HK-2 (cell line): Measurements from ENCODE around the gene FXYD3.
A peak's percentile ranks its signal among the peaks of the same experiment; 100 is the strongest.
"Not testable (repeated sequence)": the region's sequence is repeated elsewhere in the genome, so short reads cannot be mapped to it uniquely, and the experiment has no call there.

Experiments used
- DNase-seq: peaks from one replicate; pipeline ENCODE4 v3.0.0-alpha.2; 2018; ENCODE audit not compliant: unreplicated experiment

The FXYD3 gene

DNA sequence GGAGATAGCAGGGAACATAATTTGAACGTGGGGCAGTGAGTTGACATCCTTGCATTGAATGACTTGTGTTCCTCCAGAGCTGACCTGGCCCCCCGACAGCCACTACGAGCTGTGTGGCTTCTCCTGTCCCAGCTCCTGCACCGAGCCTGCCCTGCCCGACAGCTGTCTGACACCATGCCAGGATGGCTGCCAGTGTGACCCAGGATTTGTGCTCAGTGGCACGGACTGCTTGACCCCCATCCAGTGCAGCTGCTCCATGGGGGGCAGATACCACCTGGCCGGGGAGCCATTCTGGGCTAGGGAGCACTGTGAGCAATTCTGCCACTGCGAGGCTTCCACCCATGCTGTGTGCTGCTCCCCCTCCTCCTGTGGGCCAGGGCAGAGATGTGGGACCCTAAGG, 29.2 kb upstream of the FXYD3 start:
- no peak for DNase-seq

DNA sequence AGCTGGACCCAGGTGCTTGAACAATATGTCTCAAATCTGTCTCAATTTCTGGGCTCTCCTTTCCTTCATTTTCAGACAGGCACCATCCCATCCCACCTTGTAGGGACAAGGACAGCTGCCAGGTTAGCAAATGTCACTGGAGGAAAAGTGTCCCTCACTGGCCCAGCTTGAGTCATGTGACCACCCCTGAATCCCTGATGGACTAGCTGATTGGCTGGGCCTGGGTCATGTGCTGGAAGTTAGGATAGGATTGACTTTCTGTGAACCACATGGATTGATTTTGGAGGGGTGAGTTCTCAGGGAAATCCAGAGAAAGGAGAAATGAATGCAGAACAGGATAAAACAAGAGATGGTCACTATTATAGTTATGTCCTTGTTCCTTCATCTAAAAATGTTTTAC, 28.2 kb upstream of the FXYD3 start:
- no peak for DNase-seq

DNA sequence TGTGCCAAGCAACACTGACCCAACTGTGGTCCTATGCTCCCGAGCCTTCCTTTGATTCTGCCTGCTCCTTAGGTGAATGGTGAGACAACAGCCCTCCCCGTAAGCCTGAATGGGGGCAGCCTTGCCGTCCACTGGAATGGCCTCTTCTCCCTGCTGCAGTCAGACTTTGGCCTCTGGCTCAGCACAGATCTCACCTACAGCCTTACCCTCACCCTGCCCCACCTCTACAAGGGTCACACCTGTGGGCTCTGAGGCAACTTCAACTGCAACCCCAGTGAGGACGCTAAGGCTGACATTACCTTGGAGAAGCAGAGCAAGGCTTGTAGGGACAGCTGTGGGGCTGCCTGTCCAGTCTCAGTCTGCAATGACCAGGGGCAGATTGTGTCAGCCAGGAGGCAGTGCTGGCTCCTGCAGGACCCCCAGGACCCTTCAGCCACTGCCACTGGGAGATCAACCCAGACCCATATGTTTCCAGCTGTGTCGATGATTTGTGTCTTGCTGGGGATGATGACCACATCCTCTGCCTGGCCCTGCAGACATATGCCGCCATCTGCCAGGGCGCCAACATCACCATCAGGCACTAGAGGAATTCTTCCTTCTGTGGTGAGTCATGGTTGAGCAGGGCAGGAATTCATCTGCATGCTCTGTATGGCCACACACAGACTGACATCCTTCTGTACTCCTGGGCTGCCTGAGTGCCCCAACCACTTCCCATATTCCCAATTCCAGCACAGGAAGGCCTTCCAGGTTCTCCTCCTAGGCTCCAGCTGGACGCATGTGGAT, 27.3 kb upstream of the FXYD3 start:
- peak; percentile 71 for DNase-seq

DNA sequence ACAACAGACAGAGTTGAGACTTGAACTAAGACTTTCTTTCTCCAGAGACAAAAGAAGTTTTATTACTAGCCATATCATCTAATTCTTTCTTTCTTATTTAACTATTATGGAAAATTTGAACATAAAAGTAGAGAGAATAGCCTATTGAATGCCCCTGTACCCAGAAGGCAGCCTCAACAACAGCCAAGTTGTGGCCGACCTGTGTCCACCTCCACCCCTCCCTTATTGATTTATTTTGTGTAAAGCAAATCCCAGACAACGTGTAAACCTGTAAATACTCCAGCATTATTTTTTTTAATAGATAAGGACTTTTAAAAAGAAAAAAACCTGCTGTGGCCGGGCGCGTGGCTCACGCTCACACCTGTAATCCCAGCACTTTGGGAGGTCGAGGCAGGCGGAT, 26.1 kb upstream of the FXYD3 start:
- no peak for DNase-seq

DNA sequence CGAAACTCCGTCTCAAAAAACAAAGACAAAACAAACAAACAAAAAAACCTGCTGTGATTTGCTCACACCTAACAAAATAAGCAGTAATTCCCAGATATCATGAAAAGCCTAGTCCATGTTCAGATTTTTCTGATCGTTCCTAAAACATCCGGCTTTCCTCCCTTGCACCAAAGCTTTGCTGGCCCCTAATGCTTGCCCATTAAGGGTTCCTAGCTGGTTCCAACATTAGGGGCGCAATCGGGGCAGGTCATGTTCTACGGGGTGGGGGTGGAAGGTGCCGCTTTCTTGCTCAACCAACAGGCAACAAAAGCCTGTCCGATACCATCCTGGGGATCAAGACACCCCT, 25.5 kb upstream of the FXYD3 start:
- no peak for DNase-seq

DNA sequence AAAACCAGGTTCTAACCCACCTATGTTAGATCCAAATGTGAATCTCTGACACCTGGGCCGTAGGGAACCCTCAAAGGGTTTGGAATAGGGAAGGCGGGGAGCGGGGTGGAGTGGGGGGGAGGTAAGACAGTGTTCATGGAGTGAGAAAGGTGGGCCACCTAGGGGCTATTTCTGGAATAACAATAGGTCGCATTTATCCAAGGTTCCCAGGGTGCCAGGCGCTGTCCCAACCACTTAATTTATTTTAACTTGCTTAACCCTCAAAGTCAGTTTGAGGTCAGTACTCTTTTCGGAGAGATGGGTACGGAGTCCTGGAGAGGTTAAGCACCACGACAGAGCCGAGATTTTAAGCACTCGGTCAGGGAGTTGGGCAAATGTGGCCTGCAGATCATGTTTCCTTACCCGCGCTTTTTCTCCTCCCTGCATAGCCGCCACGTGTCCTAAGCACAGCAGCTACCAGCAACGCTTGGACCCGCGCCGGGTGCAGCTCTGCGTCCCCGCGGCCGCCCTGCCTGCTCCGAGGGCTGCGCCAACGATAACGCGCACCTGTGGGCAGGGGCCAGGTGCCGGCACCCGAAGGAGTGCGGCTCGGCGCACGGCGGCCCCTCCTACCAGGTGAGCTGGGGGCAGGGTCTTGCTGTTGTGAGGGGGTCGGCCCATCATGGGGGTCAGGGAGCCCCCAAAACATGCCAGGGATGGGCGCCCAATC, 25.0 kb upstream of the FXYD3 start:
- peak; percentile 25 for DNase-seq

DNA sequence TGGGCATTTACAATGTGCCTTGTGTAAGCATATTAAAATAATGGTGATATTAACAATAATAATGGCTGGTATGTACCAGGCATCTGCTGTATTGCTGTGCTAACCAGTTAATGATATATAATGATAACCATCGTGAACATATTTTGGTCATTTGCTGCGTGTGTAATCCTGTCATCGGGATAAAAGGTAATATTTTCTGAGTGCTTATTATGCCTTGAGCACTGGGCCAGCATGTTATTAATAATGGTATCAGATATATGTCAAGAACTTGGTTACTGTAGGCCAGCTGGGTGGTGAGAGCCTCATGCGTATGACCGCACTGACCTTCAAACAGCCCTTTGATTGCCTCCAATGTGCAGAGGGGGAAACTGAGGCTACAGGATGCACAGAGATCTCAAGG, 22.2 kb upstream of the FXYD3 start:
- no peak for DNase-seq

DNA sequence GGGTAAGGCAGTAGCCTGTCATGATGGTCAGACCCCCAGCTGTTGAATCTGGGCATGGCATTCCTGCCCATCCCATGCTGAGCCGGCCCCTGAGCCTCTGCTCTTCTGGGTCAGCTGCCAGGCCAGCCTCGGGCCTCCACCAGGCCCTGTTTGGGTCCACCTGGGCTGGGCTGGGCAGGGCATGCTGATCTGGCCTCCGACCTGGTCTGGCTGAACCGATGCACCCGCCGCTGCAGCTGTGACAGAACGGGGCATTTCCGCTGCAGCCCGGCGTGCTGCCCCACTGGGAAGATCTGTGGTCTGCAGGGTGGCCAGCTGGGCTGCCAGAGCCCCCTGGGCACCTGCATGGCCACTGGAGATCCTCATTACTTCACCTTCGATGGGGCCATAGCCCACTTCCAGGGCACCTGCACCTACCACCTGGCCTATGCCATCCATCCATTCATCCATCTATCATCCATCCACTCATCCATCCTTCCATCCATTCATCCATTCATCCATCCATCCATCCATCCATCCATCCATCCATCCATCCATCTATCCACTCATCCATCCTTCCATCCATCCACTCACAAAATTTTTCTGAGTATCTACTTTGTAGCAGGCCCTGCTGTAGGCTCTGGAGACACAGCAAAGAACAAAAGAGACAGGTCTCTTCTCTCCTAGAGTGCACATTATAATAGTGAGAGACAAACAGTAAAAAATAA, 21.5 kb upstream of the FXYD3 start:
- DNase-seq, result no peak

DNA sequence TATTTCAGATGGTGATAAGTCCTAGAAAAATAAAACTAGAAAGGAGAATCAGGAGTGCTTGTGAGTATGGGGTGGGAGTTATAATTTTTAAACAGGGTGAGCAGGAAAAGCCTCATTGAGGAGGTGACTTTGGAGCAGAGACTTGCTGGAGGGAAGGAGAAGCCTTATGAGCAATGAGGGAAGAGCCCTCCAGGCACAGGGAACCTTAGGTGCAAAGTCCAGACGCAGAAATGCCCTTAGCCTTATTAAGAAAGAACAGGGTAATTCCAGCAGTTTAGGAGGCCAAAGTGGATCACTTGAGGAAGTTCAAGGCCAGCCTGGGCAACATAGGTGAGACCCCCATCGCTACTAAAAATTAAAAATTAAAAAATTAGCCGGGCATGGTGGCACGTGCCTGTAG, 21.0 kb upstream of the FXYD3 start:
- DNase-seq, result no peak

DNA sequence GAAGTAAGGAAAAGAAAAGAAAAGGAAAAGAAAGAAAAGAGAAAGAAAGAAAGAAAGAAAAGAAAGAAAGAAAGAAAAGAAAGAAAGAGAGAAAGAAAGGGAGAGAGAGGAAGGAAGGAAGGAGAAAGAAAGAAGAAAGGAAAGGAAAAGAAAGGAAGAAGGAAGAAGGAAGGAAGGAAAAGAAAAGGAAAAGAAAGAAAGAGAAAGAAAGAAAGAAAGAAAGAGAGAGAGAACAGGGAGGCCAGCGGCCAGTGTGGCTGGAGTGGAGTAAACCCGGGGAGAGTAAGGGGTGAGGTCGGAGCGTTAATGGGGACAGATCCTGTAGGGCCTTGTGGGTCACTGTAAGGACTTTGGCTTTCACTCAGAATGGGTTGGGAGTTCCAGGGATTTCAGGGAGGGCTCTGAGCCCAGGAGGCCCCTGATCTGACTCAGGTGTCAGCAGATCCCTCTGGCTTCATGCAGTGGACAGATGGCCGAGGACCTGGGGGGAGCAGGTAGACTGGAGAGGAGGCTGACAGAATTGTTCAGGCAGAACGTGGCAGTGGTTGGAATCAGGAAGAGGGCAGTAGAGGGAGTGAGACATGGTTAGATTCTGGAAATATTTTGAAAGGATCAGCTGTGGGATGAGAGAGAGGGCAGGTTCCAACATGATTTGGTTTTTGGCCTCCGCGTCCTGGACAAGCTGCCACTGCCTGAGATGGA, 19.8 kb upstream of the FXYD3 start:
- no peak for DNase-seq

DNA sequence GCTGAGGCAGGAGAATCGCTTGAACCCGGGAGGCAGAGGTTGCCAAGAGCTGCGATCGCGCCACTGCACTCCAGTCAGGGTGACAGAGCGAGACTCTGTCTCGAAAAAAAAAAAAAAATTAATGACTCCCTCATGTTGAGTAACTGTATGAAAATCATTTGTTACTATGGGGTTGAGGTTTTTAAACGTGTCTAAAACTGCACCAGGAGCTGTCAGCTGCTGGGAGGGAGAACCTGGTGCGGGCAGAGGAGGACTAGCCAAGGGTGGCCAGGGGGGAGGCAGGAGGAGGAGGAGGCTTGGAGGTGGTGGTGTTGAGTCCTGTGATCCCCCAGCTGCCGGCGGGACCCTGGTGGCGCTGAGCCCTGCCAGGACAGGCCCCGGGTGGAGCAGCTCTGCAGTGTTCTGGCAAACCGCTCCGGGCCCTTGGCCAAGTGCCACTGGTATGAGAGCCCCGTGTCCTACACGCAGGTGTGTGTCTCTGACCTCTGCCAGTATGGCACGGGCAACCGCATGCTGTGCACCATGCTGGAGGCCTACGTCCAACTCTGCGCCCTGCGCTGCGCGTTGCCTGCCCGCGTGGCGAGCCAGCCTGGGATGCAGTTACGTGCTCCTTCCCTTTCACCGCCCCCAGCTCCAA, 17.1 kb upstream of the FXYD3 start:
- no peak for DNase-seq

DNA sequence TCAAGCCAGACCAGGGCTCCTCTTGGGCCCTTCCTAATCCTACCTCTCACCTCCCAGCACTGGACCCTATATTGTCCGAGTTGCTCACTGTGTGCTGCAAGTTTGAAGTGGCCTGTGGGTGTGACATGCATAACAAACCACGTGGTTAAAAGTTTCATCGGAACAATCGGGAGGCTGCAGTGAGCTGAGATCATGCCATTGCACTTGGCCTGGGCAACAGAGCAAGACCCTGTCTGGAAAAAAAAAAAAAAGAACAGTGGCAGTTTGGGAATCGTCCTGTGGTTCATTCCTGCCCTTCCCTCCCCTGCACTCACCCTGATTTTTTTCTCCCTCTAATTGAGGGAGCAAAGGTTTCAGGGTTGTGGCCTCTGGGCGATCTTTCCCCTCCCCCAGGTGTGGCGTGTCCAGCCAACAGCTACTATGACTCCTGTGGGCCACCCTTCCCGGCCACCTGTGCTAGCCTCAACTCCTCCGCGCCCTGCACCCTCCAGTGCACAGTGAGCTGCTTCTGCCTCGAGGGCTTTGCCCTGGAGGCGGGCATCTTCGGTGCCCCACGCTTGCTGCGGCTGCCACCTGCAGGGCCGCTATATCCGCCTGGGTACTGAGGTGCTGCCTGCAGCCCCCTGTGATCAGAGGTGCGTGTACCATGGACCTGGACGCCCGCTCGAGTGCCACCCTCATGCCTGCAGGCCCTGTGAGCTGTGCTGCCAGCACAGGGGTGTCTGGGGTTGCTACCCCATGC, 16.3 kb upstream of the FXYD3 start:
- no peak for DNase-seq

DNA sequence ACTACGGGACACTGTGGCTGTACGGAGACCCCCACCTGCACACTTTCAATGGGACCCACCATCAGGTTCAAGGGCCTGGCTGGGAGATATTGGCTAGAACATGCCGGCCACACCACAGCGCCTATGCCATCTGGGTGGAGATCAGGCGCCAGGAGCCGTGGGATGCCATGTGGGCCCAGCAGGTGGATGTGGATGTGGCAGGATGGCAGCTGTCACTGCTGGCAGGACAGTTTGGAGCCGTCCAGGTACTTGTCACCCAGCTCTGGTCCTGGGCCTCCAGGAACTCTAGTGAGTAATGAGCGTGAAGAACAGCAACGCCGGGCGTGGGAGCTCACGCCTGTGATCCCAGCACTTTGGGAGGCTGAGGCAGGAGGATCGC, 15.7 kb upstream of the FXYD3 start:
- no peak for DNase-seq

DNA sequence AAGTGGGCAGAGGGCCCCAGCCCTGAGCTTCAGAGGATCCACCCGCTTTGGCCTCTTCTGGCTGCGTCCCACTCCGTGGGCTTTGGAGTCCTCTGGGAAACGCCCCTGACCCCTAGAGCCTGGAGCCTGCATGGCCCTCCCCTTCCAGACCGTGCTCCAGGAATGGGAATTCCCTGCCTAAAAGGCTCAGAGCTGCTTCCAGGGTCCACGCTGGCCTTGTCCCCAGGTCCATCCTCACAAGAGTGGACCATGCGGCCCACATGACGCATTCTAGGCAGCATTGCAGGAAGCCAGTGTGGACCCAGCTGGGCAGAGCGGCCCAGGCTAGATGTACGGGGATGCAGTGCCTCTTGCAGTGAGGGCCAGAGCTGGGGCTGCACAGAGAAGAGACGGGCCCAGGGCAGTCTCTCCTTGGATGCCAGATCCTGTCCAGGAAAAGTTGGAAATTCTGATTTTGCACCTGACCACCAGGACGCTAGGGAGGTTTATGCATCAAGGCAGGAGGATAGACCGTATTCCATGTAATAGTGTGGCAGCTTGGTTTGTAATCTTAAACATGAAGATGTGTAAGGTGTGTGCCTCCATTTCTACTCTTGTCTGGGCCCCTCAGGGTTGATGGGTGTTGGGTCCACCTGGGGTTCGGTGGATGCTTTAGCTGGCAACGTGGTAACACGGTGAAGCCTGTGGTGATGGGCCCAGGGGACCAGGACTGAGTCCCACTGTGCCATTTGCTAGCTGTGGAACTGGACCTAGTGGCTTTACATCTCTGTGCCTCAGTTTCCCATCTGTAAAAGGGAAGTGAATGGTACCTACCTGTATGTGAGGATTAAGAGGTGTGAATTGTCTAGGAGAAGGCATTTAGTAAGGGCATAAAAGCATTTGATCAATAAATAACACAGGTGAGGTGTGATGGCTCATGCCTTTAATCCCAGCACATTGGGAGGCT, 14.8 kb upstream of the FXYD3 start:
- no peak for DNase-seq

DNA sequence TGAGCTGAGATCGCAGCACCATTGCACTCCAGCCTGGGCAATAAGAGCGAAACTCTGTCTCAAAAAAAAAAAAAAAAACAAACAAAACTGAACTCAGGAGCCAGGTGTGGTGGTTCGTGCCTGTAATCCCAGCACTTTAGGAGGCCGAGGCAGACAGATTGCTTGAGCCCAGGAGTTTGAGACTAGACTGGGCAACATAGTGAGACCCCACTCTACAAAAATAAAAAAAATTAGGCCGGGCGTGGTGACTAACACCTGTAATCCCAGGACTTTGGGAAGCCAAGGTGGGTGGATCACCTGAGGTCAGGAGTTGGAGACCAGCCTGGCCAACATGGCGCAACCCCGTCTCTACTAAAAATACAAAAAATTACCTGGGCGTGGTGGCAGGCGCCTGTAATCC, 13.7 kb upstream of the FXYD3 start:
- DNase-seq, result not testable (repeated sequence)

DNA sequence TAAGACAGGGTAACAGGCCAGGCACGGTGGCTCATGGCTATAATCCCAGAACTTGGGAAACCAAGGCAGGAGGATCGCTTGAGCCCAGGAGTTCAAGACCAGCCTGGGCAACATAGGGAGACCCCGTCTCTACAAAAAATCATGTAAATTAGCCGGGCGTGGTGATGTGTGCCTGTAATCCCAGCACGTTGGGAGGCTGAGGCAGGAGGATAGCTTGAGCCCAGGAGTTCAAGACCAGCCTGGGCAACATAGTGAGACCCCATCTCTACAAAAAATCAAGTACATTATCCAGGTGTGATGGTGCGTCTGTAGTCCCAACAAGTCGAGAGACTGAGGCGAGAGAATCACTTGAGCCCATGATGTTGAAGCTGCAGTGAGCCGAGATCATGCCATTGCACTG, 12.0 kb upstream of the FXYD3 start:
- not testable (repeated sequence) for DNase-seq

DNA sequence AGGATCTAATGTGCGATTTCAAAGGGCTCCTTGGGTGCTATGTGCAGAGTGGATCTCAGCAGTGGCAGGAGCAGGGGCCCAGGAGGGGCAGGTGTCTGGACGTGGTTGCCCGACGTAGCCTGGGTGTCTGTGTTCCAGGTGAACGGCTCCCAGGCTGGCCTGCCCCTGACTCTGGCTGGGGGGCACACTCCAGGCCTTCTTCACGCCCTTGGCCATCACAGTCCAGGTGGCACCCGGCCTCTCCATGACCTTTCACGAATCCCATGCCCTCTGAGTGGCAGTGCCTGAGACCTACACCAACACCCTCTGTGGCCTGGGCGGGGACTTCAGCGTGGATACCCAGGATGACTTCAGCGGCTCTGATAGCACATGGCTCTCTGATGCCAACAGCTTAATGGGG, 11.3 kb upstream of the FXYD3 start:
- DNase-seq, result no peak

DNA sequence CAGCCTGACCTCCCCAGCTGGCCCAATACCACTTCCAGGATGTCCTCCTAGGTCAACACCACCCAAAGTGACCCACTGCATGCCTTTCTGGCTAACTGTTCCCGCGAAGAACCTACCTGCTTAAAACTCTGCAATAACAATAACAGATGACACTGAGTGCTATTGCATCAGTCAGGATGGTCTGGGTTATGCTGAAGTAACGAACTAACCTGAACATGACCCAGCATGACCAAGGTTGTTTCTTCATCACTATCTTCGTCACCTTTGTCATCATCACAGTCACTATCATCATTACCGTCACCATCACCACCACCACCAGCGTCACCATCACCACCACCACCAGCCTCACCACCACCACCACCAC, 10.6 kb upstream of the FXYD3 start:
- DNase-seq, result no peak

DNA sequence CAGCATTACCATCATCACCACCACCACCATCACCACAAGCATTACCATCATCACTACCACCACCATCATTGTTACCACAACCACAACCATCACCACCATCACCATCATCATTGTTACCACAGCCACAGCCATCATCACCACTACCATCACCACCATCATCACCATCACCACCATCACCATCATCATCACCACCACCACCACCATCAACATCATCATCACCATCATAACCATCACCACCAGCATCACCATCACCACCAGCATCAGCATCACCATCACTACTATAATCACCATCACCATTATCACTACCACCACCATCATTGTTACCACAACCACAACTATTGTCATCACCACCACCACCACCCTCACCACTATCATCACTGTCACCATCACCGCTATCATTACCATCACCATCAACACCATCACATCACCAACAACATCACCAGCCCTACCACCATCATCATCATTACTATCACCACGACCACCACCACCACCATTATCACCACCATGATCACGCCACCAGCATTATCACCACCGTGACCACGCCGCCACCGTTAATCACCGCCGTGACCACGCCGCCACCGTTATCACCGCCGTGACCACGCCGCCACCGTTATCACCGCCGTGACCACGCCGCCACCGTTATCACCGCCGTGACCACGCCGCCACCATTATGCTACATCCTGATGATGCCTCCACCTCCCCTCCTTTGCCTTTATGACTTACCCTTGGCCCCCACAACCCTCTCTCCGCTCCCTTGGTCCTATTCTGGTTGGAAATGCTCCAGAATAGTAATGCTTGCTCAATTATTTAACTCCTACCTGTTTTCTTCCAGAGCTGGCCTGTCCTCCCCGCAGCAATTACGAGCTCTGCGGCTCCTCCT, 10.0 kb upstream of the FXYD3 start:
- DNase-seq, result no peak
